Progenitor cell of endocrine pancreas (in vitro differentiated cells): ENCODE data around the gene WNT2. TPM values are rescaled to one million over a fixed set of nuclear protein-coding genes. Genes with fewer than 3 reads are reported as not detected.

ENCODE experiments used
- DNase-seq: peaks from one replicate; pipeline ENCODE4 v3.0.0; 2021; ENCODE audit warnings: low spot score; ENCODE audit not compliant: unreplicated experiment
- H3K27ac Mint-ChIP-seq: 2 replicates; pipeline ENCODE4 v1.8.0; 2021; ENCODE audit warnings: mild to moderate bottlenecking, moderate library complexity, mixed read lengths
- H3K27me3 Mint-ChIP-seq: 2 replicates; pipeline ENCODE4 v1.8.0; 2021; ENCODE audit warnings: mixed read lengths
- H3K36me3 Mint-ChIP-seq: 2 replicates; pipeline ENCODE4 v1.8.0; 2022; ENCODE audit warnings: mixed read lengths; ENCODE audit not compliant: insufficient read depth
- H3K4me1 Mint-ChIP-seq: 2 replicates; pipeline ENCODE4 v1.8.0; 2021; ENCODE audit warnings: low read depth, mixed read lengths
- H3K4me3 Mint-ChIP-seq: 2 replicates; pipeline ENCODE4 v1.8.0; 2021; ENCODE audit warnings: low read depth, mild to moderate bottlenecking, moderate library complexity, mixed read lengths
- H3K9me3 Mint-ChIP-seq: 2 replicates; pipeline ENCODE4 v1.8.0; 2021; ENCODE audit warnings: low read depth, mixed read lengths
- CTCF ChIP-seq: fragments of 200-600 bp; sonication (generic); IDR thresholded peaks from one replicate; pipeline ENCODE4 v1.5.0; 2021; ENCODE audit warnings: antibody characterized with exemption, mild to moderate bottlenecking; ENCODE audit not compliant: unreplicated experiment
- long read RNA-seq: library from polyadenylated mRNA; unstranded; transcript quantifications from one replicate; pipeline ENCODE4 v2.0.0, GENCODE V29; 2020
- total RNA-seq: library from RNA; stranded (reverse); gene quantifications from 2 replicates; pipeline ENCODE4 v1.2.1, GENCODE V29; 2021

The WNT2 gene
- 0.33 and 0.46 TPM in 2 replicates for total RNA-seq
- long read RNA-seq = 0 reads

- no peak for TF ChIP-seq CTCF
- peak; percentile 14 for DNase-seq
- Mint-ChIP-seq H3K27me3 (peaks cover 95% of the 10 kb centered on the region), H3K9me3 (peaks cover 7% of the 10 kb centered on the region), H3K36me3 (peaks cover 3% of the 10 kb centered on the region), H3K4me3 (peak within 1 kb of the TSS; percentile 72), H3K4me1 (peaks cover 12% of the 10 kb centered on the region), H3K27ac (no peak within 1 kb of the TSS)
These were observed at the start of gene WNT2 for GRCh38 chr7:117322741-117323304. Gene WNT2 (minus strand): TSS chr7:117323058. CDS start chr7:117322989, 69 bp downstream.

GRCh38 chr7:117372073-117372472 is 49.2 kb upstream of the WNT2 start:
- no peak overlapping the region for H3K4me3 Mint-ChIP-seq
- no peak for DNase-seq
- peaks cover 3% of the 10 kb centered on the region for H3K4me1 Mint-ChIP-seq
- TF ChIP-seq CTCF = no peak
- H3K27me3 Mint-ChIP-seq = peaks cover 12% of the 10 kb centered on the region
- no peaks in the 10 kb centered on the region for H3K36me3 Mint-ChIP-seq
- peaks cover 4% of the 10 kb centered on the region for H3K9me3 Mint-ChIP-seq
- no peak overlapping the region for H3K27ac Mint-ChIP-seq

- no peak overlapping the region for H3K27ac Mint-ChIP-seq
- H3K4me1 Mint-ChIP-seq = peaks cover 4% of the 10 kb centered on the region
- peaks cover 3% of the 10 kb centered on the region for H3K27me3 Mint-ChIP-seq
- no peak for TF ChIP-seq CTCF
- DNase-seq = no peak
- H3K4me3 Mint-ChIP-seq = no peak overlapping the region
- no peaks in the 10 kb centered on the region for H3K36me3 Mint-ChIP-seq
- peaks cover 2% of the 10 kb centered on the region for H3K9me3 Mint-ChIP-seq
These were observed 41.7 kb upstream of the WNT2 start for GRCh38 chr7:117364339-117365080.

- TF ChIP-seq CTCF = no peak
- H3K4me3 Mint-ChIP-seq = no peak overlapping the region
- no peak for DNase-seq
- peaks cover 3% of the 10 kb centered on the region for H3K27me3 Mint-ChIP-seq
- H3K27ac Mint-ChIP-seq = no peak overlapping the region
- no peaks in the 10 kb centered on the region for H3K36me3 Mint-ChIP-seq
- peaks cover 4% of the 10 kb centered on the region for H3K4me1 Mint-ChIP-seq
- H3K9me3 Mint-ChIP-seq = peaks cover 2% of the 10 kb centered on the region
These were observed 39.5 kb upstream of the WNT2 start for GRCh38 chr7:117362294-117362888.

- Mint-ChIP-seq H3K4me3 (no peak overlapping the region), H3K4me1 (peaks cover 1% of the 10 kb centered on the region), H3K27me3 (peaks cover 10% of the 10 kb centered on the region), H3K27ac (no peak overlapping the region), H3K9me3 (no peaks in the 10 kb centered on the region), H3K36me3 (no peaks in the 10 kb centered on the region)
- DNase-seq = no peak
- no peak for TF ChIP-seq CTCF
These were observed 27.2 kb upstream of the WNT2 start for GRCh38 chr7:117350027-117350426.
